K562 (cell line): ENCODE results near the gene DYNLT5. TPM values are rescaled to one million over a fixed set of nuclear protein-coding genes. Genes with fewer than 3 reads are reported as not detected.

ENCODE experiments used
- ATF7 ChIP-seq: fragments of 450-650 bp; IDR thresholded peaks from 2 replicates; pipeline ENCODE4 v1.7.1; 2014; ENCODE audit warnings: mild to moderate bottlenecking, moderate library complexity
- CEBPB ChIP-seq: fragments of 450-650 bp; IDR thresholded peaks from 2 replicates; pipeline ENCODE4 v1.6.1; 2016; ENCODE audit warnings: missing genetic modification characterization, missing compliant biosample characterization
- GATAD2B ChIP-seq: fragments of 450-650 bp; IDR thresholded peaks from 2 replicates; pipeline ENCODE4 v1.6.1; 2017; ENCODE audit warnings: mild to moderate bottlenecking, borderline replicate concordance
- KAT8 ChIP-seq: fragments of 450-650 bp; IDR thresholded peaks from 2 replicates; pipeline ENCODE4 v1.6.1; 2016; ENCODE audit warnings: low read depth, mild to moderate bottlenecking
- TCF3 ChIP-seq: sonication (generic); formaldehyde crosslinking; IDR thresholded peaks from 2 replicates; pipeline ENCODE4 v1.4.0; 2020; ENCODE audit warnings: mild to moderate bottlenecking, missing genetic modification reagents
- ZFP36 ChIP-seq: fragments of 150-350 bp; IDR thresholded peaks from 2 replicates; pipeline ENCODE4 v1.6.1; 2018; ENCODE audit warnings: low read length, low read depth; ENCODE audit not compliant: partially characterized antibody
- polyA plus RNA-seq, 8 experiments: library from polyadenylated mRNA; depleted of rRNA in 4 of 8; stranded (reverse) in 5 of 8; unstranded in 3 of 8; fragments of >200 nt; fragmentation: Nextera tagmentation in 2 of 8; fragmentation: Illumina TruSeq in 1 of 8; extraction: Ambion mirVana in 2 of 8; extraction: Trizol in 1 of 8; gene quantifications; 2 replicates each; pipeline versions ENCODE4 v1.2.1 to v1.2.3, GENCODE V29; 2011 to 2014; ENCODE audit warnings: inconsistent platforms in 1 of 8, missing spikeins in 1 of 8
- total RNA-seq, 7 experiments: library from RNA; depleted of rRNA in 6 of 7; stranded (reverse); fragments of >200 nt in 6 of 7; fragmentation: Illumina TruSeq in 2 of 7; extraction: Trizol in 2 of 7; gene quantifications; 2 replicates each; pipeline versions ENCODE4 v1.2.1 to v1.2.3, GENCODE V29; 2011 to 2021; ENCODE audit warnings: low replicate concordance in 1 of 7
- TF ChIP-seq, protein P1 (sequence below), 2 experiments: fragments of 450-650 bp; formaldehyde crosslinking in 1 of 2; IDR thresholded peaks; 2 replicates each; pipeline versions ENCODE4 v1.4.0 to v1.6.1; 2014 to 2020; ENCODE audit warnings: mild to moderate bottlenecking in 2 of 2, borderline replicate concordance in 1 of 2, low read depth in 1 of 2
- TF ChIP-seq, protein P2 (sequence below): fragments of 250-450 bp; sonication (Bioruptor Pico); IDR thresholded peaks from 2 replicates; pipeline ENCODE4 v1.4.0; 2020; ENCODE audit warnings: mild to moderate bottlenecking
- TF ChIP-seq, protein P3 (sequence below): fragments of 450-650 bp; IDR thresholded peaks from 2 replicates; pipeline ENCODE4 v1.6.1; 2016; ENCODE audit warnings: low read depth

Gene DYNLT5
- total and polyA plus RNA-seq, 9 of the 15 experiments (the other 6 are each of a cell fraction or from before 2014, with no cell fraction given) = not detected

DNA sequence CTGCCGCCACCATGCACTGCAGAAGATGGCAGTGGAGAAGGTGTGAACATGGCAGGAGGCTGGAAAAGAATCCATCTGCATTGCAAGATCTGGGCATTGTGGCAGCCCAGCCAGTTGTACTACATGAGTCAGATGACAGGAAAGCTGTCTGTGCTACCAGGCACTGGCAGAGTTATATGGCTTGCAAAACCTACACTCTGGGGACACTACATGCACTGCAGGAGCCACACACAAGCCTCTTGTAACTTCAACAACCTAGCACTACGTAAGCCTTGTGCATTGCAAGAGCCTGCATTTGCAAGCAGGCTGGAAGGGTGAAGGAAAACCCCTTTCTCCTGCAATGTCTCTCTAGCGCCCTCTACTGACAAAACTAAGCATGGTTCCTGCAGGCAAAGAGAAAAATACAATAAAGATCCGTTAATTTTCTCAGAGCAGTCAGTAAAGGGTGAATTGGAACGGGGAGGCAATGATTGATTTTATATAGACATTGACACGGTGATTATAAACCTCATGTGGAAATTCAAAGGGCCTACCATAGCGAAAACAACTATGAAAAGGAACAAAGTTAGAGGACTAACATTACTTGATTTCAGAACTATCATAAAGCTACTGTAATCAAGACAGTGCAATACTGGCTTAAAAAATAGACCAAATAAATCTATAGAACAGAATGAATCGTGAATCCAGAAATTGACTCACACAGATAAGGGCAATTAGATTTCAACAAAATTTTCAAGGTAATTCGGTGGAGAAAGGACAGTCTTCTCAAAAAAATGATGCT, 26.2 kb upstream of the DYNLT5 start (continued):
- TF ChIP-seq, protein P1, sequence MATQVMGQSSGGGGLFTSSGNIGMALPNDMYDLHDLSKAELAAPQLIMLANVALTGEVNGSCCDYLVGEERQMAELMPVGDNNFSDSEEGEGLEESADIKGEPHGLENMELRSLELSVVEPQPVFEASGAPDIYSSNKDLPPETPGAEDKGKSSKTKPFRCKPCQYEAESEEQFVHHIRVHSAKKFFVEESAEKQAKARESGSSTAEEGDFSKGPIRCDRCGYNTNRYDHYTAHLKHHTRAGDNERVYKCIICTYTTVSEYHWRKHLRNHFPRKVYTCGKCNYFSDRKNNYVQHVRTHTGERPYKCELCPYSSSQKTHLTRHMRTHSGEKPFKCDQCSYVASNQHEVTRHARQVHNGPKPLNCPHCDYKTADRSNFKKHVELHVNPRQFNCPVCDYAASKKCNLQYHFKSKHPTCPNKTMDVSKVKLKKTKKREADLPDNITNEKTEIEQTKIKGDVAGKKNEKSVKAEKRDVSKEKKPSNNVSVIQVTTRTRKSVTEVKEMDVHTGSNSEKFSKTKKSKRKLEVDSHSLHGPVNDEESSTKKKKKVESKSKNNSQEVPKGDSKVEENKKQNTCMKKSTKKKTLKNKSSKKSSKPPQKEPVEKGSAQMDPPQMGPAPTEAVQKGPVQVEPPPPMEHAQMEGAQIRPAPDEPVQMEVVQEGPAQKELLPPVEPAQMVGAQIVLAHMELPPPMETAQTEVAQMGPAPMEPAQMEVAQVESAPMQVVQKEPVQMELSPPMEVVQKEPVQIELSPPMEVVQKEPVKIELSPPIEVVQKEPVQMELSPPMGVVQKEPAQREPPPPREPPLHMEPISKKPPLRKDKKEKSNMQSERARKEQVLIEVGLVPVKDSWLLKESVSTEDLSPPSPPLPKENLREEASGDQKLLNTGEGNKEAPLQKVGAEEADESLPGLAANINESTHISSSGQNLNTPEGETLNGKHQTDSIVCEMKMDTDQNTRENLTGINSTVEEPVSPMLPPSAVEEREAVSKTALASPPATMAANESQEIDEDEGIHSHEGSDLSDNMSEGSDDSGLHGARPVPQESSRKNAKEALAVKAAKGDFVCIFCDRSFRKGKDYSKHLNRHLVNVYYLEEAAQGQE (IDR thresholded peaks at IDR 0.05; ENCODE audit: borderline replicate concordance) = peak; percentile 22; the same call in 1 of the 2 replicates
- TF ChIP-seq, protein P1 (CRISPR knock-in tag; IDR thresholded peaks at IDR 0.05; ENCODE audit: low read depth) = no peak
- TF ChIP-seq TCF3 (CRISPR knock-in tag) (no peak), GATAD2B (no peak), ATF7 (peak; percentile 25; the same call in 1 of the 2 replicates), KAT8 (no peak), CEBPB (tag) (no peak), ZFP36 (no peak)
- TF ChIP-seq, protein P2, sequence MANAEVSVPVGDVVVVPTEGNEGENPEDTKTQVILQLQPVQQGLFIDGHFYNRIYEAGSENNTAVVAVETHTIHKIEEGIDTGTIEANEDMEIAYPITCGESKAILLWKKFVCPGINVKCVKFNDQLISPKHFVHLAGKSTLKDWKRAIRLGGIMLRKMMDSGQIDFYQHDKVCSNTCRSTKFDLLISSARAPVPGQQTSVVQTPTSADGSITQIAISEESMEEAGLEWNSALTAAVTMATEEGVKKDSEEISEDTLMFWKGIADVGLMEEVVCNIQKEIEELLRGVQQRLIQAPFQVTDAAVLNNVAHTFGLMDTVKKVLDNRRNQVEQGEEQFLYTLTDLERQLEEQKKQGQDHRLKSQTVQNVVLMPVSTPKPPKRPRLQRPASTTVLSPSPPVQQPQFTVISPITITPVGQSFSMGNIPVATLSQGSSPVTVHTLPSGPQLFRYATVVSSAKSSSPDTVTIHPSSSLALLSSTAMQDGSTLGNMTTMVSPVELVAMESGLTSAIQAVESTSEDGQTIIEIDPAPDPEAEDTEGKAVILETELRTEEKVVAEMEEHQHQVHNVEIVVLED (CRISPR knock-in tag) = no peak
- TF ChIP-seq, protein P3, sequence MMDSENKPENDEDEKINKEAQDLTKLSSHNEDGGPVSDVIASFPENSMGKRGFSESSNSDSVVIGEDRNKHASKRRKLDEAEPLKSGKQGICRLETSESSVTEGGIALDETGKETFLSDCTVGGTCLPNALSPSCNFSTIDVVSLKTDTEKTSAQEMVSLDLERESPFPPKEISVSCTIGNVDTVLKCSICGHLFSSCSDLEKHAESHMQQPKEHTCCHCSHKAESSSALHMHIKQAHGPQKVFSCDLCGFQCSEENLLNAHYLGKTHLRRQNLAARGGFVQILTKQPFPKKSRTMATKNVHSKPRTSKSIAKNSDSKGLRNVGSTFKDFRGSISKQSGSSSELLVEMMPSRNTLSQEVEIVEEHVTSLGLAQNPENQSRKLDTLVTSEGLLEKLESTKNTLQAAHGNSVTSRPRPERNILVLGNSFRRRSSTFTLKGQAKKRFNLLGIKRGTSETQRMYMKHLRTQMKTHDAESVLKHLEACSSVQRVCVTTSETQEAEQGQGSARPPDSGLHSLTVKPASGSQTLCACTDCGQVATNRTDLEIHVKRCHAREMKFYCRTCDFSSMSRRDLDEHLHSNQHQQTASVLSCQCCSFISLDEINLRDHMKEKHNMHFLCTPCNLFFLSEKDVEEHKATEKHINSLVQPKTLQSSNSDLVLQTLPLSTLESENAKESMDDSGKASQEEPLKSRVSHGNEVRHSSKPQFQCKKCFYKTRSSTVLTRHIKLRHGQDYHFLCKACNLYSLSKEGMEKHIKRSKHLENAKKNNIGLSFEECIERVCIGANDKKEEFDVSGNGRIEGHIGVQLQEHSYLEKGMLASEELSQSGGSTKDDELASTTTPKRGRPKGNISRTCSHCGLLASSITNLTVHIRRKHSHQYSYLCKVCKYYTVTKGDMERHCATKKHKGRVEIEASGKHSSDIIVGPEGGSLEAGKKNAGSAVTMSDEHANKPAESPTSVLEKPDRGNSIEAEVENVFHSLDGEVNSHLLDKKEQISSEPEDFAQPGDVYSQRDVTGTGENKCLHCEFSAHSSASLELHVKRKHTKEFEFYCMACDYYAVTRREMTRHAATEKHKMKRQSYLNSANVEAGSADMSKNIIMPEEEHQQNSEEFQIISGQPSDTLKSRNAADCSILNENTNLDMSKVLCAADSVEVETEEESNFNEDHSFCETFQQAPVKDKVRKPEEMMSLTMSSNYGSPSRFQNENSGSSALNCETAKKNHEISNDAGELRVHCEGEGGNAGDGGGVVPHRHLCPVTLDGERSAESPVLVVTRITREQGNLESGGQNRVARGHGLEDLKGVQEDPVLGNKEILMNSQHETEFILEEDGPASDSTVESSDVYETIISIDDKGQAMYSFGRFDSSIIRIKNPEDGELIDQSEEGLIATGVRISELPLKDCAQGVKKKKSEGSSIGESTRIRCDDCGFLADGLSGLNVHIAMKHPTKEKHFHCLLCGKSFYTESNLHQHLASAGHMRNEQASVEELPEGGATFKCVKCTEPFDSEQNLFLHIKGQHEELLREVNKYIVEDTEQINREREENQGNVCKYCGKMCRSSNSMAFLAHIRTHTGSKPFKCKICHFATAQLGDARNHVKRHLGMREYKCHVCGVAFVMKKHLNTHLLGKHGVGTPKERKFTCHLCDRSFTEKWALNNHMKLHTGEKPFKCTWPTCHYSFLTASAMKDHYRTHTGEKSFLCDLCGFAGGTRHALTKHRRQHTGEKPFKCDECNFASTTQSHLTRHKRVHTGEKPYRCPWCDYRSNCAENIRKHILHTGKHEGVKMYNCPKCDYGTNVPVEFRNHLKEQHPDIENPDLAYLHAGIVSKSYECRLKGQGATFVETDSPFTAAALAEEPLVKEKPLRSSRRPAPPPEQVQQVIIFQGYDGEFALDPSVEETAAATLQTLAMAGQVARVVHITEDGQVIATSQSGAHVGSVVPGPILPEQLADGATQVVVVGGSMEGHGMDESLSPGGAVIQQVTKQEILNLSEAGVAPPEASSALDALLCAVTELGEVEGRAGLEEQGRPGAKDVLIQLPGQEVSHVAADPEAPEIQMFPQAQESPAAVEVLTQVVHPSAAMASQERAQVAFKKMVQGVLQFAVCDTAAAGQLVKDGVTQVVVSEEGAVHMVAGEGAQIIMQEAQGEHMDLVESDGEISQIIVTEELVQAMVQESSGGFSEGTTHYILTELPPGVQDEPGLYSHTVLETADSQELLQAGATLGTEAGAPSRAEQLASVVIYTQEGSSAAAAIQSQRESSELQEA = no peak
